Measurements from ENCODE around the gene OR10G4. TPM values are rescaled to one million over a fixed set of nuclear protein-coding genes. Genes with fewer than 3 reads are reported as not detected.

Gene OR10G4
- total RNA-seq, 4 donors from 2014 or later: not detected

DNA sequence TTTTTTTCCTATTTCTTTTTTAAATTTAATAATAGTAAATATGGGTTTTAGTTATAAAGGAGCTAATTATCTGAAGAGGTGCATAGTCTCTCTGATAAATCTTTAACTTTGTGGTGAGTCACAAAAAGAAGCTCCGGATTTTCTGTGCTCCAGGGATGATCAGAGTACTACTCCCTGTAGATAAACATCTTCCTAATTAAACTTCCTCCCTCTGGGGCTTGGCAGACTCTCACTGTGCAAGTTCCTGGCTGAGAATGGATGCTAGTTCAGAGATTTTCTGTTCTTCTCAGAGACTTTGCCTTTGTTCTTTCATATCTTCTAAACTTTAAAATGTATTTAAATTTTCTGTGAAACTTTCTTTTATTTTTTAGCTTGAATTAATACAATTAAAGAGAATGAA, 28.5 kb downstream of the OR10G4 start, which contains the start of gene OR10G7:
TSS of gene OR10G7 (minus strand) at position 72 of the 400 bp plus-strand sequence. CDS start 2,324 bp downstream, outside the sequence.
- Histone ChIP-seq H3K9me3 (no peaks in the 10 kb centered on the region), H3K36me3 (no peaks in the 10 kb centered on the region), H3K27ac (no peak within 1 kb of the TSS), H3K27me3 (no peaks in the 10 kb centered on the region), H3K4me3 (replicated peaks in 1 of 3) (no peak within 1 kb of the TSS), H3K4me1 (no peaks in the 10 kb centered on the region)
- DNase-seq: no peak
- intact Hi-C loops (cut with DNase I): no loop called here
- WGBS, 2 donors: 5 to 11% methylated on average over 1 of the region's 1 CpG
- TF ChIP-seq POLR2A (IDR thresholded peaks at IDR 0.05): no peak
- TF ChIP-seq, protein P1, sequence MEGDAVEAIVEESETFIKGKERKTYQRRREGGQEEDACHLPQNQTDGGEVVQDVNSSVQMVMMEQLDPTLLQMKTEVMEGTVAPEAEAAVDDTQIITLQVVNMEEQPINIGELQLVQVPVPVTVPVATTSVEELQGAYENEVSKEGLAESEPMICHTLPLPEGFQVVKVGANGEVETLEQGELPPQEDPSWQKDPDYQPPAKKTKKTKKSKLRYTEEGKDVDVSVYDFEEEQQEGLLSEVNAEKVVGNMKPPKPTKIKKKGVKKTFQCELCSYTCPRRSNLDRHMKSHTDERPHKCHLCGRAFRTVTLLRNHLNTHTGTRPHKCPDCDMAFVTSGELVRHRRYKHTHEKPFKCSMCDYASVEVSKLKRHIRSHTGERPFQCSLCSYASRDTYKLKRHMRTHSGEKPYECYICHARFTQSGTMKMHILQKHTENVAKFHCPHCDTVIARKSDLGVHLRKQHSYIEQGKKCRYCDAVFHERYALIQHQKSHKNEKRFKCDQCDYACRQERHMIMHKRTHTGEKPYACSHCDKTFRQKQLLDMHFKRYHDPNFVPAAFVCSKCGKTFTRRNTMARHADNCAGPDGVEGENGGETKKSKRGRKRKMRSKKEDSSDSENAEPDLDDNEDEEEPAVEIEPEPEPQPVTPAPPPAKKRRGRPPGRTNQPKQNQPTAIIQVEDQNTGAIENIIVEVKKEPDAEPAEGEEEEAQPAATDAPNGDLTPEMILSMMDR (IDR thresholded peaks at IDR 0.05): no peak

DNA sequence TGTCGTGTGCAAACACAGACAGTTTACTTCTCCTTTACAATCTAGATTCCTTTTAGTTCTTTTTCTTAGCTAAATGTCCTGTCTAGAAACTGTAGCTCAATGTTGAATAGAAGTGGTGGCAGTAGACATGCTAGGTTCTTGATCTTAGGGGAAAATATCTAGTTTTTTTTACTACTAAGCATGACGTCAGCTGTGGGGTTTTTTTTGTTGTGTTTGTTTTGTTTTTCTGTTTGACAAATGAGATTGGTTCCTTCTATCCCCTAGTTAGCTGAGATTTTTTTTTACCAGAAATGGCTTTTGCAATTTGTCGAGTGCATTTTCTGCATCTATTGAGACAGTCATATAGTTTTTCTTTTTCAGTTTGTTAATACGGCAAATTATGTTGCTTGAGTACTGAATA, 30.6 kb downstream of the OR10G4 start:
- WGBS, 2 donors: 74 to 76% methylated on average over 4 of the region's 4 CpGs
- no peak for TF ChIP-seq POLR2A (IDR thresholded peaks at IDR 0.05)
- TF ChIP-seq, protein P1 (IDR thresholded peaks at IDR 0.05): no peak
- H3K27ac ChIP-seq: no peak overlapping the region
- no peak overlapping the region for H3K4me3 ChIP-seq (replicated peaks in 1 of 3)
- no peaks in the 10 kb centered on the region for H3K4me1 ChIP-seq
- H3K27me3 ChIP-seq: no peaks in the 10 kb centered on the region
- no peaks in the 10 kb centered on the region for H3K36me3 ChIP-seq
- no peak for DNase-seq
- H3K9me3 ChIP-seq: no peaks in the 10 kb centered on the region
- intact Hi-C loops (cut with DNase I): no loop called here

DNA sequence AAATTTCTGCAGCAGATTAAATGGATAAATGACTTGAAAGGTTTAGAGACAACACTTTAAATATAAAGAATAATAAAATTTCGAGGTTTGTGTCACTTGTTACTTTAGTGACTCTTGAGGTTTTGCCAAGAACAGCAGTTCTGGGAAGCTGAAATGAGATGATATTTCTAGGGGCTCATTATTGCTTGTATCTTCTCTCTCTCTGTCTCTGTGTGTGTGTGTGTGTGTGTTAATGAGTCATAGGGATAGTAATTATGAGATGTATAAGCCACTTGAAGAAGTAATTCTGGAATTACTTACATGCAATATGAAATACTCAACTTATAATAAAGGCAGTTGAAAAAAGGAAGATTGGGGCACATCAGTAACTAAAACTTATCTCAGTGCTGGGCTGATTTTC, 38.0 kb downstream of the OR10G4 start:
- H3K4me3 ChIP-seq (replicated peaks in 1 of 3): no peak overlapping the region
- no peaks in the 10 kb centered on the region for H3K27me3 ChIP-seq
- no peaks in the 10 kb centered on the region for H3K9me3 ChIP-seq
- intact Hi-C loops (cut with DNase I): no loop called here
- DNase-seq: no peak
- no peaks in the 10 kb centered on the region for H3K36me3 ChIP-seq
- TF ChIP-seq, protein P1 (IDR thresholded peaks at IDR 0.05): no peak
- TF ChIP-seq POLR2A (IDR thresholded peaks at IDR 0.05): no peak
- 20 to 22% methylated on average over 1 of the region's 1 CpG for WGBS, 2 donors
- no peak overlapping the region for H3K27ac ChIP-seq
- H3K4me1 ChIP-seq: no peaks in the 10 kb centered on the region

DNA sequence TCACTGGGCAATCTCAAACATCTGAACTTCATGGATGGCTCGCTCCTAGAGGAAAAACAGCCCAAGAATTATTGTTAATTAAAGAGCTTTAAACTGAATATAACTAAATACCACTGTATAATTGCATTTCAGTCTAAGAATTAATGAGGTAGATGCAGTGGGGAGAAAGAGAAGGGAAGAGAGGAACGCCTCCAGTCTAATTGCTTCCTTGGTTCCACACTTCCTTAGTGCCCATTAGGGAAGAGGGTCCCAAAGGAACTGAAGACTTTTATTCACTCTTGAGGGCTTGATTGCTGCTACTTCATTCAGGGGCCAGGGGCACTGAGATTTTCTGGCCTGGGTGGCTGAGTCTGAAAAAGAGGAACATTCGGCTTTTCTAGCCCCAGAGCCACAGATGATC, 40.2 kb downstream of the OR10G4 start:
- 91% methylated on average over 3 of the region's 3 CpGs for WGBS, 2 donors
- TF ChIP-seq, protein P1 (IDR thresholded peaks at IDR 0.05): no peak
- TF ChIP-seq POLR2A (IDR thresholded peaks at IDR 0.05): no peak

More for the DNA sequence above, 40.2 kb downstream of the OR10G4 start:
- no peak overlapping the region for H3K4me3 ChIP-seq (replicated peaks in 1 of 3)
- no peak for DNase-seq
- intact Hi-C loops (cut with DNase I): no loop called here
- H3K4me1 ChIP-seq: no peaks in the 10 kb centered on the region
- H3K27ac ChIP-seq: no peak overlapping the region
- H3K9me3 ChIP-seq: no peaks in the 10 kb centered on the region
- H3K36me3 ChIP-seq: no peaks in the 10 kb centered on the region
- H3K27me3 ChIP-seq: no peaks in the 10 kb centered on the region

Other genes starting within 250 kb of the OR10G4 start
- gene OR6M1, start 206.6 kb upstream of the OR10G4 start, total RNA-seq: not detected
- not detected for gene TMEM225, start 127.3 kb upstream of the OR10G4 start, total RNA-seq
- not detected for gene OR8D4, start 110.8 kb upstream of the OR10G4 start, total RNA-seq
- gene OR4D5, start 73.4 kb upstream of the OR10G4 start, total RNA-seq: 1 to 10 TPM in 2 of 4 donors, not detected in 2; 1.7 to 2.6 TPM
- not detected for gene OR6T1, start 69.2 kb upstream of the OR10G4 start, total RNA-seq
- not detected for gene OR10S1, start 35.2 kb upstream of the OR10G4 start, total RNA-seq
- not detected for gene OR10G6, start 17.8 kb upstream of the OR10G4 start, total RNA-seq
- not detected for gene OR10G9, start 10.0 kb downstream of the OR10G4 start, total RNA-seq
- gene OR10G8, start 13.8 kb downstream of the OR10G4 start, total RNA-seq: not detected
- gene OR10G7, start 28.3 kb downstream of the OR10G4 start, total RNA-seq: not detected
- 10 to 100 TPM; 19.5 to 23.5 (median 21.3) TPM for gene VWA5A, start 102.5 kb downstream of the OR10G4 start, total RNA-seq
- not detected for gene OR10D3, start 170.3 kb downstream of the OR10G4 start, total RNA-seq
- gene OR8G1, start 228.1 kb downstream of the OR10G4 start, total RNA-seq: not detected
- gene OR8G5, start 243.4 kb downstream of the OR10G4 start, total RNA-seq: not detected

Measured in thyroid gland (tissue), 4 donors.